Stimulated activated naive B cell treated with anti-CD40 and anti-IgM and Interleukin-4, amounts not matched to agents 10 μg/mL and 1 μg/mL and 100 μg/mL, for 72 hours (primary cell): ENCODE data around the gene USH2A.

Experiments used
- ATAC-seq, 2 donors: fragments of 150-1000 bp; cut with Tn5 transposase; replicated peaks; 2 replicates each; pipeline ENCODE4 v1.10.0; 2021; ENCODE audit warnings: moderate library complexity in 1 of 2
- DNase-seq: peaks from one replicate; pipeline ENCODE4 v3.0.0; 2021
- H3K27ac Mint-ChIP-seq: one replicate; pipeline ENCODE4 v1.8.0; 2022; ENCODE audit warnings: mild to moderate bottlenecking, mixed read lengths
- H3K27me3 Mint-ChIP-seq, 2 donors: one replicate each; pipeline ENCODE4 v1.8.0; 2022; ENCODE audit warnings: mixed read lengths in 2 of 2
- H3K36me3 Mint-ChIP-seq, 2 donors: one replicate each; pipeline ENCODE4 v1.8.0; 2022; ENCODE audit warnings: mixed read lengths in 2 of 2, mild to moderate bottlenecking in 1 of 2
- H3K4me1 Mint-ChIP-seq, 2 donors: one replicate each; pipeline ENCODE4 v1.8.0; 2022; ENCODE audit warnings: mixed read lengths in 2 of 2, mild to moderate bottlenecking in 1 of 2
- H3K4me3 Mint-ChIP-seq, 2 donors: one replicate each; pipeline ENCODE4 v1.8.0; 2022; ENCODE audit warnings: mild to moderate bottlenecking in 2 of 2, mixed read lengths in 2 of 2, moderate library complexity in 1 of 2
- H3K9me3 Mint-ChIP-seq, 2 donors: one replicate each; pipeline ENCODE4 v1.8.0; 2022; ENCODE audit warnings: mixed read lengths in 2 of 2, mild to moderate bottlenecking in 1 of 2

Gene USH2A

DNA sequence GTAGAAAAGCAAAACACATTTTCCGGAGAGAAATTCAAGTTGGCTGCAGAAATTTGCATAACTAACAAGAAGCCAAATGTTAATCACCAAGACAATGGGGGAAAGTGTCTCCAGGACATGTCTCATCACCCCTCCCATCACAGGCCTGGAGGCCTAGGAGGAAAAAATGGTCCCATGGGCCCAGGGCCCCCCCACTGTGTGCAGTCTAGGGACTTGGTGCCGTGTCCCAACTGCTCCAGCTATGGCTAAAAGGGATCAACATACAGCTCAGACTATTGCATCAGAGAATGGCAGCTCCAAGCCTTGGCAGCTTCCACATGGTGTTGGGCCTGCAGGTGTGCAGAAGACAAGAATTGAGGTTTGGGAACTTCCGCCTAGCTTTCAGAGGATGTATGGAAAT, 138.2 kb downstream of the USH2A start:
- Mint-ChIP-seq H3K27me3 (no peaks in the 10 kb centered on the region), H3K9me3 (peaks cover 12 to 19% of the 10 kb centered on the region in 2 donors), H3K36me3 (peaks cover 0 to 5% of the 10 kb centered on the region in 2 donors), H3K4me1 (no peaks in the 10 kb centered on the region), H3K4me3 (no peak overlapping the region), H3K27ac (no peak overlapping the region)
- DNase-seq (no peak), ATAC-seq (no peak)

DNA sequence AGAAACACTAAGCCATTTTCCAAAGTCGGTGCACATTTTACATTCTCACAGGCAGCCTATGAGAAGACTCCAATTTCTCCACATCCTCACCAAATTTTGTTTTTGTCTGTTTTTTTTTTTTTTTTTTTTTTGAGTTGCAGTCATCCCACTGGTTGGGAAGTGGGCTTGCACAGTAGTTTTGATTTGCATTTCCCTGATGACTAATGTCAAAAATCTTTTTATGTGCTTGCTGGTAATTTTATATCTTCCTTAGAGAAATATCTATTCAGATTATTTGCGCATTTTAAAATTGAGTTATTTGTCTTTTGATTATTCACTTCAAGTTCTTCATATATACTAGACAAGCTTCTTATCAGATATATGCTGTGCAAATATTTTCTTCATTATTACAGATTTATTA, 141.5 kb downstream of the USH2A start:
- Mint-ChIP-seq H3K4me1 (no peaks in the 10 kb centered on the region), H3K9me3 (peaks cover 12 to 19% of the 10 kb centered on the region in 2 donors), H3K4me3 (no peak overlapping the region), H3K36me3 (peaks cover 0 to 5% of the 10 kb centered on the region in 2 donors), H3K27me3 (no peaks in the 10 kb centered on the region), H3K27ac (no peak overlapping the region)
- ATAC-seq (no peak), DNase-seq (no peak)

DNA sequence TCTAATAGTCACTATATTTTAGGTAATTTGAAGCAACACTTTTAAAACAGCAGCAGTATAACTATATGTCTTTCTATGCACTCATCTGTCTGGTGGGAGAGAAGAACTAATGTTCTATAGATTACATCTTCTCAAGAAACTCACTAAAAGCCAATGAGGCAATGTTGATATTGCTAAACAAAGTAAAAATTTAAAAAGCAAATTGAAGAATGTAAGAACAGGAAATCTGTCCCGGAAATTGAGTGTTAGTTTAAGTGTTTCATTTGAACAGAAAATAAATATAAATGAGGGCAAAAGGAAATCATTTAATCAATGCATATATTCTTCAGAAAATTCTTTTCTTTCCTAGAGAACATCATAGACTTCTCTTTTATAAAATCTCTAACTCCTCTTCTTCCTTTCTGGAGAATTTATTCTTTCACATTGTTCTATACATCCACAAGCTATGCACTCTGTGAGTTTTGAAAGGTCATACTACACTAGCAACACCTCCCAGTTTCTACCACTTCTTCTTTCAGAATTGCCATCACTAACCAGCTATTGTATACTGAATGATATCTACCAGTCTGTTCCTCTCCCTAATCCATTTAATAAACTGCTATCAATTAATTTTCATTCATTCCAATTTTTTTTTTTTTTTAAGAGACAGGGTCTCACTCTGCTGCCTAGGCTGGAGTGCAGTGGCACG, 153.0 kb downstream of the USH2A start:
- no peaks in the 10 kb centered on the region for H3K27me3 Mint-ChIP-seq
- H3K36me3 Mint-ChIP-seq: no peaks in the 10 kb centered on the region
- ATAC-seq: peak in 1 of 2 donors; percentile 38
- H3K9me3 Mint-ChIP-seq: no peaks in the 10 kb centered on the region
- no peak overlapping the region for H3K4me3 Mint-ChIP-seq
- H3K4me1 Mint-ChIP-seq: no peaks in the 10 kb centered on the region
- no peak overlapping the region for H3K27ac Mint-ChIP-seq
- no peak for DNase-seq

DNA sequence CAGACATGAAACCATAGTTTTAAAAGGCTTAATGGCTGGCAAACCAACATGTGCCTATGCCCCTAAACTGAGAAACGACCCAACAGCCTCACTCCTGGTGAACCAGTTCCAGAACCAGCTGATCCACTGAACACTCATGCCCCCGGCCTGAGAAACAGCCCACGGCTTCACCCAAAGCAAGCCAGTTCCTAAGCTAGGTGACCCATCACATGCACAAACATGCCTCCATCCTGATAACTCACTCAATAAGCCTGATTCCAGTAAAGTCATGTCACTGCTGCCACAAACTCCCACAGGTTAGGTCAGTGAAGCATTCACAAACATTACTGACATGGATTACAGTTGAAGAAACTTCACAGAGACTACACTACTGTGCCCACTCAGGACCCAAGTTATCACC, 161.6 kb downstream of the USH2A start:
- peaks cover 0 to 1% of the 10 kb centered on the region in 2 donors for H3K36me3 Mint-ChIP-seq
- no peaks in the 10 kb centered on the region for H3K27me3 Mint-ChIP-seq
- ATAC-seq: no peak
- H3K27ac Mint-ChIP-seq: no peak overlapping the region
- no peak for DNase-seq
- no peaks in the 10 kb centered on the region for H3K4me1 Mint-ChIP-seq
- no peak overlapping the region for H3K4me3 Mint-ChIP-seq
- H3K9me3 Mint-ChIP-seq: peaks cover 7 to 8% of the 10 kb centered on the region in 2 donors

DNA sequence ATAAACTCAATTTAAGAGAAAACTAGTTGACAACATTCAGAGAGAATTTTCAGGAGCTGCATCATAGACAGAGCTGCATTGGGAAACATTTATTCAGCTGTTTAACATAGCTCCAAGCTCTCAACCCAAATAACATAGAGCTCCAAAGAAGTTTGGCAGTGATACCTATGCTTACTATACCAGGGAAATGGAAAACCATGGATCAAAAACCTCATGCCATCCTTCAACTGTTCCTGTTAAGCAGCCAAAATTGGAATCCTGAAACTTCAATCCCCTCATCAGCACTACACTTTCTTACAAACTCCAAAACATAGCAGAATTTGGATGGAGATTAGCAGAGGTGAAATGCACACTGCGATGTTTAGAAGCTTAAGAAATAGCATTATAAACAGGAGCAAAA, 164.4 kb downstream of the USH2A start:
- no peaks in the 10 kb centered on the region for H3K4me1 Mint-ChIP-seq
- ATAC-seq (no peak), DNase-seq (no peak)
- H3K4me3 Mint-ChIP-seq: no peak overlapping the region
- no peak overlapping the region for H3K27ac Mint-ChIP-seq
- H3K9me3 Mint-ChIP-seq: peaks cover 5 to 8% of the 10 kb centered on the region in 2 donors
- peaks cover 0 to 1% of the 10 kb centered on the region in 2 donors for H3K36me3 Mint-ChIP-seq
- H3K27me3 Mint-ChIP-seq: no peaks in the 10 kb centered on the region

DNA sequence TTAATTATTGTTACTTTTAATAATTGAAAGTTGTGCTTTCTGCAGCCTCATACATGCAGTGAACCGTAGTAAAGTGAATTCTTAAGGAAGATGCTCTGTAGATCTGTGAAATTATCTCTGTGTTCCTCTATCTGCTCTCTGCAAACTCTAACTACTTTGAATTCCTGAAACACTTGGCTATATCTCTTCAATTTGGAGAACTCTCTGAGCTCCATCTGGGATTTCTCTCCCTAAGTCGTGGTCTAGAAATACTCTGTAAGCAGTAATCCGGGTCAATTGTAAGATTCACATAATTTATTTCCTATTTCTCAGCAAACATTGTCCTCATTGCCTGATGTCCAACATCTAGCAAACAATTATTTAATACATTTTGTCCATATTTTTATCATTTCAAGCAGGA, 164.9 kb downstream of the USH2A start:
- Mint-ChIP-seq H3K4me3 (no peak overlapping the region), H3K27ac (no peak overlapping the region), H3K4me1 (no peaks in the 10 kb centered on the region), H3K36me3 (peaks cover 0 to 1% of the 10 kb centered on the region in 2 donors), H3K9me3 (peaks cover 5 to 8% of the 10 kb centered on the region in 2 donors), H3K27me3 (no peaks in the 10 kb centered on the region)
- ATAC-seq: no peak
- no peak for DNase-seq

DNA sequence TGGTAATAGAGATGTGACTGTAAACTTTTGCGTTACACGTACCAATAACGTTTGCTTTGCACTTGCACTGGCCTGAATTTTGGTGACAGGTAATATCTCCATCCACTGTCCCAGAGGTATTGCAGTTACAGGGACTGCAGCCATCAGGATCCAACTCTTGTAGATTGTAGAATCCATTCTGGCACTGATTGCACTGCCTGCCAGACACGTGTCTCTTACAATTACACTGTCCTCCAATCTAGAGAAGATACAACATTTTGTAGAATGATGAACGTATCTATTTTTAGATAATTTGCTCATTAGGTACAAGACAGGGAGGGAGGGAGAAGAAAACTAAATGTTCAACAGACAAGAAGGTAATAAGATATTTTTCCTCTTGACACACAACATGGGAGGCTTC, 172.4 kb downstream of the USH2A start:
- Mint-ChIP-seq H3K9me3 (no peaks in the 10 kb centered on the region), H3K4me3 (no peak overlapping the region), H3K36me3 (no peaks in the 10 kb centered on the region), H3K27ac (no peak overlapping the region), H3K4me1 (peaks cover 3 to 4% of the 10 kb centered on the region in 2 donors), H3K27me3 (no peaks in the 10 kb centered on the region)
- DNase-seq (no peak), ATAC-seq (no peak)

DNA sequence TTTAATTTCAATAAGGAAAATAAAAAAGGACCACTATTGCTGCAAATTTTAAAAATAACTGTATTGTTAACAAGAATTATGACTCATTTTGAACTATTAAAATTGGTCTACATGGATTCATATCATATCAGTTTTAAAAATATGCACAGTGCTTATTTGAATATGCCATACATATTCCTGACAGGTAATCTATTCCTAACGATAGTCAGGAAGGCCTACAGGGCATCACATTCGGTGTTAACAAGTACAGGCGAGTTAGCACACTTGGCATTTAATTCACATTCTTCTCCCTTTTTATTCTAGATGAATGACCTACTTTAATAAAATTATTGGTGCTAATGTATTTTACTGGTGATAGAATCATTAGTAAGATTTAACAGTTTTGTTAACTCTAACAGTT, 174.6 kb downstream of the USH2A start:
- DNase-seq (no peak), ATAC-seq (no peak)
- Mint-ChIP-seq H3K27ac (no peak overlapping the region), H3K36me3 (no peaks in the 10 kb centered on the region), H3K27me3 (no peaks in the 10 kb centered on the region), H3K4me3 (no peak overlapping the region), H3K4me1 (peaks cover 3 to 4% of the 10 kb centered on the region in 2 donors), H3K9me3 (no peaks in the 10 kb centered on the region)

DNA sequence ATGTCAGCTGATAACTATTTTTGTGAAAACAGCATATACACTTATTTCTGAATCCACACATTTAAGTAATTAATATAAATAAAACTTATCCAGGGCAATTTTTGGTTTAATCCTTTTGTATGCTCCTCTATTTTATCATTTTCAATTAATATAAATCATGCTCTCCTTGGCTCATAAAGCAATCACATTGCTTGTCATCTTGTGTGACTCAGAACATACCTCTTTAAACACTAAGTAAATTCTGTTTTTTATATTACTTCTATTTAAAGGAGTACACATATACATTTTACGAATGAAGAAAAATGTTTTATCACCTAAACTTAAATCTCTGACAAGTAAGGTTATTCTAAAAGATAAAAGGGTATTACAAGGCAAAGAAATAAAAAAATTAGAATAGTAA, 175.3 kb downstream of the USH2A start:
- Mint-ChIP-seq H3K9me3 (no peaks in the 10 kb centered on the region), H3K4me1 (peaks cover 3 to 4% of the 10 kb centered on the region in 2 donors), H3K4me3 (no peak overlapping the region), H3K36me3 (no peaks in the 10 kb centered on the region), H3K27ac (no peak overlapping the region), H3K27me3 (no peaks in the 10 kb centered on the region)
- ATAC-seq: no peak
- DNase-seq: no peak

DNA sequence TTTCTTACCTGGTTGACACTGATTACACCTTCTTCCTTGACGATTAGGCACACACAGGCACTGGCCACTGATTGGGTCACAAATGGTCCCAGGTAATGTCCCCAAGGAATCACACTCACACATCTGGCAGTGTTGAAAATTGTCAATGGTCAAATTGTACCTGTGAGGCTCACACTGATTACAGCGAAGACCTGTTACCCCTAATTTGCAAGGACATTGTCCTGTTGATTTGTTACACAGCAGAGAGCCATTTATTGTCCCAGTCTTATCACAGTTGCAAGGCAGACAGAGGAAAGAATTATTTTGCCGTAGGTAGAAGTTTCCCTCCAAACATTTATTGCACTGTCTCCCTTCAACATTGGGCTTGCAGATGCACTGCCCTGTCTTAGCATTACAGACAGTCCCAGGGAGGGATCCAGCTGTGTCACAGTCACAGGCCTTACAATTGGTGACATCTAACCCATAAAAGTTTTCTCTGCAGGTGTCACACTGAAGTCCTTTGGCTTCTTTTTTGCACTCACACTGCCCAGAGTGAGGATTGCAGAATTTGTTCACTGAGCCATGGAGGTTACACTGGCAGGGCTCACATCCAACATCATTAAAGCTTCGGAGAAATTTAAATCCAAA, 176.6 kb downstream of the USH2A start:
- Mint-ChIP-seq H3K9me3 (no peaks in the 10 kb centered on the region), H3K4me3 (no peak overlapping the region), H3K27ac (no peak overlapping the region), H3K4me1 (peaks cover 3 to 4% of the 10 kb centered on the region in 2 donors), H3K27me3 (no peaks in the 10 kb centered on the region), H3K36me3 (no peaks in the 10 kb centered on the region)
- no peak for DNase-seq
- ATAC-seq: no peak

DNA sequence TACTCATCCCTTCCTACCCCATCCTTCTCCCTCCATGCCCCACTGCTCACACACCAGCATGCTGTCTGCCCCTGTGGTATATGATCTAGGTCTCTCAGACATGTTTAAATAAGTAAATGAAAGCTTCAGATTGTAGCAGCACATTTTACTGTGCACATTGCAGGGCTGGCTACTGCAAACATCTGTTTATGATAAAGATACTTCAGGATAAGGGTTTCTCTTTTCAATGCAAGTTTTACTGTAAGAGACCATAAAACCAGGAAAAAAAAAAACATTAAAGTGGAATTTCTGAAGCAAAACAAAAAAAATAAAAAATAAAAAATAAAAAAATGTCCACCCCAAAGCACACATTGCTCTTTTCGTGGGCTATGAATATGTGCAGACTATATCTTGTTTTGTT, 184.4 kb downstream of the USH2A start:
- Mint-ChIP-seq H3K4me1 (no peaks in the 10 kb centered on the region), H3K4me3 (no peak overlapping the region), H3K36me3 (no peaks in the 10 kb centered on the region), H3K27ac (no peak overlapping the region), H3K9me3 (no peaks in the 10 kb centered on the region), H3K27me3 (no peaks in the 10 kb centered on the region)
- no peak for ATAC-seq
- no peak for DNase-seq

DNA sequence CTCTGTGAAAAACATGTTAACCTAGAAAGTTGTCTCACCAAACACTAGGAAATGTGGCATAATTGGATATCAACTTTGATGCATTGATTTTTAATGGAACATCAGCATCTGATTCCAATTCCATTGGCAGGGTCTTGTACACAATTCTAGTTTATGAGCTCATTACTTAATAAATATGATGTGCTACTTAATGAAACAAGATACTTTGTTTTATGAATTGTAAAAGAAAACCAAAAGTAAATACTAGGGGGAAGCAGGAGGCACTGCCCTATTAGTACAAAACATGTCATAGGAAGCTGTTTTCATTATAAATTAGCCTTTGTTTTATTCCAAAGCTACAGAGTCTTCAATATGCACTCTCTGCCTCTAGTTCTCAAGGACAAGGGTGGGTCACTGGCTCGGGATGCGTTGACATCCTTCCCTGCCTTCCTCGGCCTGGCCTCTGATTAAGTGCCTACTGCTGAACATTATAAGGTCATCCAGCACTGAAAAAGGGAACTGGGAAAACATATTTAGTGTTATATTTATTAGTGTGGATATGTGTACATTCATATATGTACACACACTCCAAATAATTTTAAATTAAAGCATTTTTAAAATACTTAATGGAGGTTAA, 185.2 kb downstream of the USH2A start:
- no peak for ATAC-seq
- H3K4me3 Mint-ChIP-seq: no peak overlapping the region
- H3K9me3 Mint-ChIP-seq: no peaks in the 10 kb centered on the region
- H3K4me1 Mint-ChIP-seq: no peaks in the 10 kb centered on the region
- no peak for DNase-seq
- H3K27ac Mint-ChIP-seq: no peak overlapping the region
- H3K36me3 Mint-ChIP-seq: no peaks in the 10 kb centered on the region
- no peaks in the 10 kb centered on the region for H3K27me3 Mint-ChIP-seq

DNA sequence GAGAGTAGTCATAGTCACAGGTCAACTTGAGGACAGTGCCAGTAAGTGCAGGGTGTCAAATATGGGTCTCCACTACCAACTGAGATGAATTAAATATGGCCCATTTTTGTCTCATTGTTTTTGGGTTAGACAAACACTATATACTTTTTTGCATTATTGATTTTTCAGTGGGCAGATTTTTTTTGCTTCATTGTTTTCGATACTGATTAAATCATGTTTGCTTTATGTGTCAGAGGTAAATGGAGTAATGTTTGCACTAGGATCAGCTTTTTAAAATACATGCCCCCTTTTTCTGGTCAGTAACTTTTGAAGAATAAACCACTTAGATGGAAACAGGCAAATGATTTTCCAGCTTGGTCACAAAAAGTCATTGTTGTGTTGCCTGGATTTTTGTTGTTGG, 199.0 kb downstream of the USH2A start:
- ATAC-seq (no peak), DNase-seq (no peak)
- Mint-ChIP-seq H3K36me3 (peaks cover 0 to 1% of the 10 kb centered on the region in 2 donors), H3K4me3 (no peak overlapping the region), H3K4me1 (peaks cover 0 to 2% of the 10 kb centered on the region in 2 donors), H3K27ac (no peak overlapping the region), H3K27me3 (no peaks in the 10 kb centered on the region), H3K9me3 (peaks cover 0 to 5% of the 10 kb centered on the region in 2 donors)

DNA sequence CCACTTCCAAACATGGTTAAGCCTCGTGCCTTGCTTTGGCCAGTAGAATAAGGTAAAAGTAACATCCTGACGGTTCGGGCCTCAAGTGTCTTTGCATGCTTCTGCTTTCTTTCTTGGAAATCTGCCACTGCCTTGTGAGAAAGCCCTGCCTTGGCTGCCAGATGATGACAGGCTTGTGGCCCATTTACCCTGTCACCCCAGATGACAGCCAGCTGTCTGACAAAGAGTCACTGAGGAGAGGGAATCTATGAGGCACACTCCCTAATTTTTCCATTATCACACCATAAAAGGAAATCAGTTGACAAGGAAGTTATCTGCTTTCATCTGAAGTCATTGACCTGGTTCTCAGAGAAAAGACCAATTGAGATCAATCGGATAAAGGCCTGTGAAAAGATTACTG, 199.8 kb downstream of the USH2A start:
- peaks cover 0 to 2% of the 10 kb centered on the region in 2 donors for H3K4me1 Mint-ChIP-seq
- peaks cover 0 to 1% of the 10 kb centered on the region in 2 donors for H3K36me3 Mint-ChIP-seq
- H3K4me3 Mint-ChIP-seq: no peak overlapping the region
- no peak overlapping the region for H3K27ac Mint-ChIP-seq
- peaks cover 0 to 5% of the 10 kb centered on the region in 2 donors for H3K9me3 Mint-ChIP-seq
- DNase-seq (no peak), ATAC-seq (no peak)
- H3K27me3 Mint-ChIP-seq: no peaks in the 10 kb centered on the region

DNA sequence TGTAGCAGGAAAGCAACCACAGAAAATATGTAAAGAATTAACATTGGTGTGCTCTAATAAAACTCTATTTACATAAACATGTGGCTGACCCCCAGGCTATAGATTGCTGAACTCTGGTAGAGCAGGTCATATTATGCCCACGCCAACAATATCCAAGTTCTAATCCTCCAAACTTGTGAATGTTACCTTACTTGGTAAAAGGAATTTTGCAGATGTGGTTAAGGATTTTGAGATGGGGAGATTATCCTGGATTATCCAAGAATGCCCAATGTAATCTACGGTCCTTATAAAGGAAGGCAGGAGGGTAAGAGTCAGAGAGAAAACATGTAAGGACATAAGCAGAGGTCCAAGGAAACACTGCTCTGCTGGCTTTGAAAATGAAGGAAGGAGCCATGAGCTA, 201.0 kb downstream of the USH2A start:
- H3K27me3 Mint-ChIP-seq: no peaks in the 10 kb centered on the region
- ATAC-seq (no peak), DNase-seq (no peak)
- H3K4me1 Mint-ChIP-seq: peaks cover 0 to 2% of the 10 kb centered on the region in 2 donors
- peaks cover 0 to 2% of the 10 kb centered on the region in 2 donors for H3K9me3 Mint-ChIP-seq
- peaks cover 0 to under 1% of the 10 kb centered on the region in 2 donors for H3K36me3 Mint-ChIP-seq
- H3K4me3 Mint-ChIP-seq: no peak overlapping the region
- H3K27ac Mint-ChIP-seq: no peak overlapping the region
